ENCODE measurements around the gene TFDP1.

Gene TFDP1

DNA sequence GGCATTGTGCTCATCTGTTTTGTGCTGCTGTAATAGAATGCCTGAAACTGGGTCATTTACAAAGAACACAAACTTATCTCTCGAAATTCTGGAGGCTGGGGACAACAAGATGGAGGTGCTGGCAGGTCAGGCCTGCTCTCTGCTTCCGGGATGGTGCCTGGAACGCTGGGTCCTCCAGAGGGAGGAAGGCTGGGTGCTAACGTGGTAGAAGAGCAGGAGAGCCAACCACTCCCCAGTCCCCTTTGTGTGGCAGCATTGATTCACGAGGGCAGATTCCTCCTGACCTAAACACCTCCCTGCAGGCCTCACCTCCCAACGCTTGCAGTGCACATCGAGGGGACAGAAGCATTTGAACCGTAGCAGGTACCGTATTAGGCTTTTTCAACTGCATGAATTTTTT lies 34.1 kb upstream of the TFDP1 start:
- DNase-seq (ENCODE audit: low read depth): no peak

DNA sequence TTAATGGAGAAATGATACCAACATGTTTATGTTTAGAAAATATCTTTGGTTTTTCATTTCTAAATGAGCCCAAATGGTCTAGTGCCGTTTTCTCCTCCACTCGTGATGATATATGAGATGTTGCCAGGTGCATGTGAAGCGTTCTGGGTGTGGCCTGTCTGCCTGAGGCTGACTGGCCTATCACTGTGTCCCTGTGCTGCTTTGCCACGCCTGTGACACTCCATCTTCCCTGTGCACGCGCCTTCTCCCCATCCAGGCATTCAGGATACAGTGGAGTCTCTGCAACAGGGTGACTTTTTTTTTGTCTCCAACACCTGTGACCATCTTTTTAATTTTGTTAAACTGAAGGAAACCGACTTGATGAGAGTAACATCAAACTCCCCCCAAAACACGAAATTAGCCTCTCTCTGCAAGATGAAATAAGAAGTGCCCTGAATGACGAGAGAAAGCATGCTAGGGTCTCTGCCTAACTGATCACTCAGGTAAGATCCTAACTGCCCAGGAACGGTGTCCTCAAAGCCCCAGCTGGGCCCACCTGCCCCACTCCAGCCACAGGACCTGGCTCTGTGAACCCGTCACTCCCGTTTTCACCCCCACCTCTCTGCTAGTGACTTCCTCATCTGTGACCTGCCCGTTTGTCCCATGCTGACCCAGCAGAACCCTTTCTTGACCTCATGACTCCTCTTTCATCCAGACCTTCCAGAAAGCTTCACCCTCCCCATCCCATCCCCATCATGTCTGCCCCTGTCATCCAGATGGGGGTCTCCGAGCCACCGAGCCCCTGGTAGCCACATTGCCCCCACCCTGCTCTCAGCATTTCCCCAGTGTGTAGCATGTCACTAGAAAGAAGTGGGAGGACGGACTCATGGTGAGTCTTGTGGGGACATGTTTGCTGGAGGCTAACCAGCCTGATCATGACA lies 33.2 kb upstream of the TFDP1 start:
- no peak for TF ChIP-seq CTCF (IDR thresholded peaks at IDR 0.05; ENCODE audit: insufficient read depth, low read depth, low read length, missing control alignments)
- no peak for DNase-seq (ENCODE audit: low read depth)

More for the DNA sequence above, 34.1 kb upstream of the TFDP1 start:
- no peak overlapping the region for H3K4me3 ChIP-seq (ENCODE audit: low read depth, low read length)
- no peak for TF ChIP-seq CTCF (IDR thresholded peaks at IDR 0.05; ENCODE audit: insufficient read depth, low read depth, low read length, missing control alignments)

GRCh38 chr13:113552079-113552478 lies 32.5 kb upstream of the TFDP1 start:
- no peak overlapping the region for H3K4me3 ChIP-seq (ENCODE audit: low read depth, low read length)
- no peak for TF ChIP-seq CTCF (IDR thresholded peaks at IDR 0.05; ENCODE audit: insufficient read depth, low read depth, low read length, missing control alignments)
- DNase-seq (ENCODE audit: low read depth): no peak

More for the DNA sequence above, 33.2 kb upstream of the TFDP1 start:
- H3K4me3 ChIP-seq (ENCODE audit: low read depth, low read length): no peak overlapping the region

- H3K4me3 ChIP-seq (ENCODE audit: low read depth, low read length): no peak overlapping the region
- TF ChIP-seq CTCF (IDR thresholded peaks at IDR 0.05; ENCODE audit: insufficient read depth, low read depth, low read length, missing control alignments): no peak
- DNase-seq (ENCODE audit: low read depth): no peak
These were observed 31.6 kb upstream of the TFDP1 start for GRCh38 chr13:113552786-113553434.

DNA sequence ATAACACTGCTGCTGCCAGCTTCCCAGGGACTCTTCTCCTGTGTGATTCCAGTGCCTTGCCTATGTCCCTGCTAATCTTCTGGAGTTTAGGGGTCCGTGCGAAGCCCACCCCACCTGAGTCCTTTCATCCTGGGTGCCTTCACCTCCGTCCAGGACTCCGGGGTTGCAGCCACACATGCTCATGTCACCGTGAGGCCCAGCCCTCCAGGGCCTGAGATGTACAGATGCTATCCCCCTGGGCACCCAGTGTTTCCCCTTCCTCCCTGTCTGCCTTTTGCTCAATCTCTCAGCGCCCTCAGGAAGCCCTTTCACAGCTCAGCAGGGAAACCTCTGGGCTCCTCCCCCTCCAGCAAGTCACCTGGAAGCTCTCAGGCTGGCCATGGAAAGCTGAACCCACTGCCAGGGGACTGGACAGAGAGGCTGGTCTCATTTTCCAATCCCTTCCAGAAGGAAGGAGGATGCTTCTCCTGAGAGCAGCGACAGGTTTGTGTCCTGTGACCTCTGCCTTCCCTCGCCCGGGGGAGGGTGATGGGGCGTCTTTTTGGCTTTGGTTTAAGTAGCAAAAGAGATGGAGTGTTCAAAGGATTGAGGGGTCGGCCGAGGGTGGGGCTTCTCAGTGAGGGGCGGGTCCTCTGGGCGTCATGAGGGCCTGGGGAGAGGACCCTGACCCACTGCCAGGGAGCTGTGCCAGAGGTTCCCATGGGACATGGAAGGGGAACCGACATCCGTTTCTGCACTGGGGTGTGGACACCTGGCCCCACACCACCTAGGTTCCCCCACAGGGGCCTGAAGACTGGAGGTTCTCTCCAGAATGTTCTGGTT lies 30.8 kb upstream of the TFDP1 start:
- no peak for DNase-seq (ENCODE audit: low read depth)
- no peak overlapping the region for H3K4me3 ChIP-seq (ENCODE audit: low read depth, low read length)
- TF ChIP-seq CTCF (IDR thresholded peaks at IDR 0.05; ENCODE audit: insufficient read depth, low read depth, low read length, missing control alignments): no peak

GRCh38 chr13:113554333-113554700 lies 30.2 kb upstream of the TFDP1 start:
- TF ChIP-seq CTCF (IDR thresholded peaks at IDR 0.05; ENCODE audit: insufficient read depth, low read depth, low read length, missing control alignments): no peak
- H3K4me3 ChIP-seq (ENCODE audit: low read depth, low read length): no peak overlapping the region
- DNase-seq (ENCODE audit: low read depth): no peak

Data from GM12865 (cell line).